PC-9 (cell line): ENCODE data around the gene XCR1. TPM values are rescaled to one million over a fixed set of nuclear protein-coding genes. Genes with fewer than 3 reads are reported as not detected.

Experiments used
- BruUV-seq: library from RNA; stranded (reverse); fragments of 400-500 nt; replicated peaks from 2 replicates; lab custom pipeline; 2021; lab: Mats Ljungman, UMichigan
- CTCF ChIA-PET: fragments of 300-600 bp; sonication (Branson Sonifier 250); formaldehyde crosslinking; loops from one replicate; lab custom pipeline; 2022; ENCODE audit warnings: antibody characterized with exemption; lab: Charles Lee
- POLR2A ChIA-PET: fragments of 300-600 bp; sonication (Branson Sonifier 250); formaldehyde crosslinking; loops from one replicate; lab custom pipeline; 2022; ENCODE audit warnings: antibody characterized with exemption; ENCODE audit not compliant: unreplicated experiment; lab: Charles Lee
- DNase-seq, 2 experiments: peaks; one replicate each; pipeline versions ENCODE4 v3.0.0 to v3.0.0-alpha.2; 2015 to 2022; ENCODE audit warnings: mixed read lengths in 1 of 2
- H2AFZ ChIP-seq: fragments of 200-600 bp; sonication (generic); 2 replicates; pipeline ENCODE4 v1.8.1; 2017; ENCODE audit warnings: antibody characterized with exemption
- H3F3A ChIP-seq: fragments of 200-600 bp; sonication (generic); 2 replicates; pipeline ENCODE4 v1.8.1; 2017; ENCODE audit warnings: antibody characterized with exemption, mild to moderate bottlenecking, low read depth; ENCODE audit not compliant: insufficient read depth
- H3K27ac ChIP-seq: fragments of 200-600 bp; sonication (generic); 2 replicates; pipeline ENCODE4 v1.6.1; 2016; ENCODE audit warnings: mixed run types
- H3K27me3 ChIP-seq: fragments of 200-600 bp; sonication (generic); 2 replicates; pipeline ENCODE4 v1.6.1; 2016; ENCODE audit warnings: low read depth, mixed run types; ENCODE audit not compliant: insufficient read depth
- H3K36me3 ChIP-seq: fragments of 200-600 bp; sonication (generic); 2 replicates; pipeline ENCODE4 v1.6.1; 2016; ENCODE audit warnings: low read depth, mixed run types
- H3K4me1 ChIP-seq: fragments of 200-600 bp; sonication (generic); replicated peaks from 2 replicates; pipeline ENCODE4 v1.6.1; 2016; ENCODE audit warnings: mixed run types; ENCODE audit not compliant: insufficient read depth
- H3K4me2 ChIP-seq: fragments of 200-600 bp; sonication (generic); 2 replicates; pipeline ENCODE4 v1.6.1; 2017; ENCODE audit warnings: mixed run types
- H3K4me3 ChIP-seq: fragments of 200-600 bp; sonication (generic); 2 replicates; pipeline ENCODE4 v1.6.1; 2016; ENCODE audit warnings: mixed run types
- H3K79me2 ChIP-seq: fragments of 200-600 bp; sonication (generic); 2 replicates; pipeline ENCODE4 v1.6.1; 2017; ENCODE audit warnings: low read depth, mixed run types
- H3K9me2 ChIP-seq: fragments of 200-600 bp; sonication (generic); 2 replicates; pipeline ENCODE4 v1.8.1; 2017; ENCODE audit warnings: mild to moderate bottlenecking; ENCODE audit not compliant: insufficient read depth
- H3K9me3 ChIP-seq: fragments of 200-600 bp; sonication (generic); 2 replicates; pipeline ENCODE4 v1.8.1; 2016; ENCODE audit warnings: low read depth; ENCODE audit not compliant: insufficient read depth
- H4K20me1 ChIP-seq: fragments of 200-600 bp; sonication (generic); 2 replicates; pipeline ENCODE4 v1.8.1; 2017; ENCODE audit not compliant: insufficient read depth
- EZH2 ChIP-seq: fragments of 200-600 bp; sonication (generic); IDR thresholded peaks from 2 replicates; pipeline ENCODE4 v1.8.0; 2017; ENCODE audit warnings: antibody characterized with exemption, low read depth
- intact Hi-C: fragments of 100-400 bp; cut with micrococcal nuclease; formaldehyde crosslinking; loops from one replicate; pipeline ENCODE4 v1.10.0; 2022; ENCODE audit not compliant: unreplicated experiment
- total RNA-seq: library from RNA; stranded (reverse); gene quantifications from 2 replicates; pipeline ENCODE4 v1.2.3, GENCODE V29; 2021
- TF ChIP-seq, protein P1 (sequence below): fragments of 200-600 bp; sonication (generic); conservative IDR thresholded peaks from 2 replicates; pipeline ENCODE4 v1.6.1; 2017; ENCODE audit warnings: mixed run types, antibody characterized with exemption, mild to moderate bottlenecking, moderate library complexity

XCR1 gene
- total RNA-seq, 1 experiment from 2014 or later = 0.13 TPM

DNA sequence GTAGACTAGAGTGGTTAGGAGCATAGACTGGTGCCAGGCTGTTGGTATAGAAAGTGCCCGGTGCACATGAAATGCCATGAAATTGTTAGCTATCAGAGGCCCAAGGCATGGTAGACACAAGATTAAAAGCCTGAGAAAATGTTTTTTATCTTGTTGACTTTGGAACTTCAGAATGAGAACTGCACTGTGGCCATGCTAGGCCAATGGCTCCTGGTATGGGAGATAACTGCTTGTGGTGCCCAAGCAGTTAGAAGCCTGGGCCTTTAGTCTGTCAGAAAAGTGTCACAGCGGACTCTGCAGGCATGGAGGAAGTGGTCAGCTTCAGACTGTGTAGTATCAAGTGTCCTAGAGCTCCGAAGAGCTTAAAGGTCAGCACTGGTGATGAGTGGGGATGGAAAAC is 43.5 kb downstream of the XCR1 start:
- H3K36me3 ChIP-seq = peaks cover 18% of the 10 kb centered on the region
- H3K4me1 ChIP-seq = peaks cover 22% of the 10 kb centered on the region
- no peaks in the 10 kb centered on the region for H3K9me2 ChIP-seq
- DNase-seq = no peak
- POLR2A ChIA-PET = no interaction called here
- H3K4me2 ChIP-seq = no peak overlapping the region
- H3K79me2 ChIP-seq = peaks cover 25% of the 10 kb centered on the region
- H3K27me3 ChIP-seq = no peaks in the 10 kb centered on the region
- TF ChIP-seq EZH2 = no peak
- TF ChIP-seq, protein P1, sequence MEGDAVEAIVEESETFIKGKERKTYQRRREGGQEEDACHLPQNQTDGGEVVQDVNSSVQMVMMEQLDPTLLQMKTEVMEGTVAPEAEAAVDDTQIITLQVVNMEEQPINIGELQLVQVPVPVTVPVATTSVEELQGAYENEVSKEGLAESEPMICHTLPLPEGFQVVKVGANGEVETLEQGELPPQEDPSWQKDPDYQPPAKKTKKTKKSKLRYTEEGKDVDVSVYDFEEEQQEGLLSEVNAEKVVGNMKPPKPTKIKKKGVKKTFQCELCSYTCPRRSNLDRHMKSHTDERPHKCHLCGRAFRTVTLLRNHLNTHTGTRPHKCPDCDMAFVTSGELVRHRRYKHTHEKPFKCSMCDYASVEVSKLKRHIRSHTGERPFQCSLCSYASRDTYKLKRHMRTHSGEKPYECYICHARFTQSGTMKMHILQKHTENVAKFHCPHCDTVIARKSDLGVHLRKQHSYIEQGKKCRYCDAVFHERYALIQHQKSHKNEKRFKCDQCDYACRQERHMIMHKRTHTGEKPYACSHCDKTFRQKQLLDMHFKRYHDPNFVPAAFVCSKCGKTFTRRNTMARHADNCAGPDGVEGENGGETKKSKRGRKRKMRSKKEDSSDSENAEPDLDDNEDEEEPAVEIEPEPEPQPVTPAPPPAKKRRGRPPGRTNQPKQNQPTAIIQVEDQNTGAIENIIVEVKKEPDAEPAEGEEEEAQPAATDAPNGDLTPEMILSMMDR = no peak
- CTCF ChIA-PET = no interaction called here
- H2AFZ ChIP-seq = no peak overlapping the region
- no peaks in the 10 kb centered on the region for H4K20me1 ChIP-seq
- peaks cover 5% of the 10 kb centered on the region; the same call in 1 of the 2 replicates for H3F3A ChIP-seq
- H3K4me3 ChIP-seq = no peak overlapping the region
- intact Hi-C loops = no loop called here
- H3K27ac ChIP-seq = no peak overlapping the region
- no peaks in the 10 kb centered on the region for H3K9me3 ChIP-seq
- no TSS peak for BruUV-seq

DNA sequence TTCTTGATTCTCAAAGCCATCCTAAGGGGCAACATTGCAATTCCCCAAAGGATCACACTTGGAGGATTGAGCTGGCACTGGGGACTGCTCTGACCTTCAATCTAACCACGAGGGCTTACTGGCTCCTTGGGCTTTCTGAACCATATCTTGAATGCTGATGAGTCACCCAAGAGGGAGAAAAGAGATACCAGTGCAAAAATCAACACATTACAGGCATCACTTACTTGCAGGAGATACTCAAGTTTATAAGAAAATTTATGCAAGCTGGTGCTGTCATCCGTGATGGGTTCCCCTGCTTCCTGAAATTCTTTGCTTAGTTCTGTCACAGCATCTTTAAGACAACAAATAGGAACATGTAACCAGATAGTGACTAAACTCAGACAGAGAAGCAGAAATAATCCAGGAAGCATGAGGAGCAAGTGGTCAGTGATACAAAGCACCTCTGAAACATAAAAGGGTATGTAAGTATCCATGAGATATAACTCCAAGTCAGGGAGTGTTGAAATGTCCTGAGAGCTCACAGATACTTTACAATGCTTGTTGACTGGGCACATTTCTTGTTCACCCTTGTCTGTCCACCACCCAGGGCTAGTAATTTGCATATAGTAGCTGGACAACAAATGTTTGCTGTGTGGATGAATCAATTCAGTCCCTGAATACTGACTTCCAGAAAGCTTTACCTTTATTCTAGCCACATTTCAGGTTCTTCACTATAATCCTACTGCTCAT is 45.8 kb downstream of the XCR1 start:
- intact Hi-C loops = no loop called here
- H3K27ac ChIP-seq = no peak overlapping the region
- H3K4me3 ChIP-seq = no peak overlapping the region
- peaks cover 19% of the 10 kb centered on the region for H3K4me1 ChIP-seq
- no peak overlapping the region for H3K4me2 ChIP-seq
- 0 out of 2 replicates have a peak, but pooled peaks cover 5% of the 10 kb centered on the region for H3K79me2 ChIP-seq
- no peaks in the 10 kb centered on the region for H4K20me1 ChIP-seq
- no TSS peak for BruUV-seq
- no peaks in the 10 kb centered on the region for H3K27me3 ChIP-seq
- no peaks in the 10 kb centered on the region for H3K9me2 ChIP-seq
- POLR2A ChIA-PET = interaction anchor here (0.7 kb wide), 1 partner anchor 14 kb away, joined by 4 read pairs; no protein-coding TSS in a partner anchor
- peaks cover under 1% of the 10 kb centered on the region; the same call in 1 of the 2 replicates for H3F3A ChIP-seq
- H2AFZ ChIP-seq = no peak overlapping the region
- TF ChIP-seq EZH2 = no peak
- CTCF ChIA-PET = no interaction called here
- no peaks in the 10 kb centered on the region for H3K9me3 ChIP-seq
- no peak for DNase-seq
- peaks cover 18% of the 10 kb centered on the region for H3K36me3 ChIP-seq

DNA sequence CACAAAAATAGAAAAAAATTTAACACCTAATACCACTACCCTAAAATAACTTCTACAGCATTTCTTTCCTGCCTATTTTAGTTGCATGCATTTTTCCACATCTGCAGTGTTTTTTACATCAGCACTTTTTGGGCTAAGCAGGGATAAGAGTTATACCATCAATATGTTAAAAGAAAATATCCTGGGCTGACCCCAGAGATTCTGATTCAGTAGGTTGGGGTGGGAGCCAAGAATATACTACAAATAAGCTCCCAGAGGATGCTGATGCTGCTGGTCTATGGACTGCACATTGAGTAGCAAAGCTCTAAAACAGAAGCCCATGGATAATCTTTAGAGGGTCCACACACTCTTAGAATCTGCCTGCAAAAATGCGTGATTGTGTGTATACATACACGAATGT is 46.5 kb downstream of the XCR1 start:
- ChIA-PET CTCF (interaction anchor here (0.7 kb wide), 1 partner anchor 78 kb away, joined by 3 read pairs; no protein-coding TSS in a partner anchor), POLR2A (interaction anchor here (0.7 kb wide), 1 partner anchor 14 kb away, joined by 4 read pairs; no protein-coding TSS in a partner anchor)
- 0 out of 2 replicates have a peak, but pooled peaks cover 4% of the 10 kb centered on the region for H3K79me2 ChIP-seq
- H2AFZ ChIP-seq = no peak overlapping the region
- no peak for DNase-seq
- BruUV-seq = no TSS peak
- TF ChIP-seq, protein P1 = no peak
- TF ChIP-seq EZH2 = no peak
- peaks cover 18% of the 10 kb centered on the region for H3K36me3 ChIP-seq
- H3K9me3 ChIP-seq = no peaks in the 10 kb centered on the region
- no peak overlapping the region for H3K27ac ChIP-seq
- H3K4me3 ChIP-seq = no peak overlapping the region
- intact Hi-C loops = no loop called here
- H4K20me1 ChIP-seq = no peaks in the 10 kb centered on the region
- no peaks in the 10 kb centered on the region for H3K27me3 ChIP-seq
- H3F3A ChIP-seq = no peaks in the 10 kb centered on the region
- H3K9me2 ChIP-seq = no peaks in the 10 kb centered on the region
- H3K4me2 ChIP-seq = no peak overlapping the region
- H3K4me1 ChIP-seq = peaks cover 12% of the 10 kb centered on the region
